SJSA1 (cell line): ENCODE results near the gene EIF4G2. TPM values are rescaled to one million over a fixed set of nuclear protein-coding genes. Genes with fewer than 3 reads are reported as not detected.

Experiments
- DNase-seq, 2 experiments: peaks; one replicate each; pipeline ENCODE4 v3.0.0-alpha.2; 2015 to 2020; ENCODE audit warnings: low spot score in 2 of 2, low read depth in 1 of 2
- H3K27ac ChIP-seq: fragments of 250-450 bp; sonication (Bioruptor Pico); 2 replicates; pipeline ENCODE4 v1.5.1; 2020; ENCODE audit warnings: mild to moderate bottlenecking, moderate library complexity
- H3K27me3 ChIP-seq: fragments of 250-450 bp; sonication (Bioruptor Pico); replicated peaks from 2 replicates; pipeline ENCODE4 v1.5.1; 2020; ENCODE audit warnings: mild to moderate bottlenecking, moderate library complexity
- H3K36me3 ChIP-seq: fragments of 250-450 bp; sonication (Bioruptor Pico); 2 replicates; pipeline ENCODE4 v1.5.1; 2020; ENCODE audit warnings: mild to moderate bottlenecking
- H3K4me1 ChIP-seq: fragments of 250-450 bp; sonication (Bioruptor Pico); replicated peaks from 2 replicates; pipeline ENCODE4 v1.6.1; 2021; ENCODE audit warnings: mild to moderate bottlenecking
- H3K4me3 ChIP-seq: fragments of 250-450 bp; sonication (Bioruptor Pico); 2 replicates; pipeline ENCODE4 v1.5.1; 2020; ENCODE audit warnings: mild to moderate bottlenecking
- H3K9me3 ChIP-seq: fragments of 250-450 bp; sonication (Bioruptor Pico); replicated peaks from 2 replicates; pipeline ENCODE4 v1.5.1; 2020; ENCODE audit warnings: mild to moderate bottlenecking
- total RNA-seq: library from RNA; depleted of rRNA; stranded (reverse); fragments of >200 nt; shearing (Covaris generic); gene quantifications from 2 replicates; pipeline ENCODE4 v1.2.3, GENCODE V29; 2014

Gene EIF4G2
- total RNA-seq, 1 experiment from 2014 or later, result 1,031 TPM

DNA sequence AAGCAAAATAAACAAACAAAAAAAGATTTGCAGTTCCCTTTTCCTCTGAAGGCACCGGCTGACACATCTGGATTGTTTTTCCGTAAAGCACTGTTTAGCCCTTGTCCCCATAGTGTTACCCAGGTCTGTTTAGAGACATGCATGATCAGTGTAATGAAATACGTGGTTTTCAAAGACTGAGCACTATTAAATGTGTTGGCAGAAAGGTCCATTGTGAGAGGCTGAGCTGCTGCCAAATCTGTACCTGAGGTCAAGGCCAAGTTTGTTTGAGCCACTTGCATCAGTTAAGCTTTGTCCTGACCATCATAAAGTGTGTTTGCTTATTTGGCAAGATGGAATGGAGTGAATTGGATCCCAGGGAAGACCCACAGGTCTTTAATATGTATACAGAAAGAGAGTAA lies 31.3 kb downstream of the EIF4G2 start:
- Histone ChIP-seq H3K4me1 (no peaks in the 10 kb centered on the region), H3K36me3 (peaks cover 70% of the 10 kb centered on the region), H3K27me3 (no peaks in the 10 kb centered on the region), H3K9me3 (no peaks in the 10 kb centered on the region), H3K4me3 (no peak overlapping the region), H3K27ac (no peak overlapping the region)
- DNase-seq, result no peak

DNA sequence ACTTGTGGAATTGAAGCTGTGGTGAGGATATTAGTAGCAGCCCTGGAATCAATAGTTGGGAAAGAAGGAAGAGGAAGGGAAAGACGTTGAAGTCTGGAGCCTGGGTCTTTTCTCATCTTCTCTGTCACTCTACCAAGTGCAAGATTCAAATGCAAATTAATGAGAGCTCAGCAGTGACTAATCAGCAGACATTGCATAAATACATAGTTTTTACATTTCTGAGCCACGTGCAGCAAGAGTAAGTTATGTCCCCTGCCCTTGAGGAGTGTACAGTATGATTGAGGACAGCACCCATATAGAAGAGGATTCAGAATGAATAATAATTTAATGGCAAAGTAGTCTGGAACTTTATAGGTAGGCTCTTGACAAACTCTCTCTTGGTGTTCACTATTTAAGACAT lies 33.9 kb downstream of the EIF4G2 start:
- DNase-seq, result no peak
- Histone ChIP-seq H3K4me3 (no peak overlapping the region), H3K36me3 (peaks cover 70% of the 10 kb centered on the region), H3K4me1 (no peaks in the 10 kb centered on the region), H3K27ac (no peak overlapping the region), H3K9me3 (no peaks in the 10 kb centered on the region), H3K27me3 (no peaks in the 10 kb centered on the region)

GRCh38 chr11:10771457-10771856 lies 37.3 kb downstream of the EIF4G2 start:
- Histone ChIP-seq H3K9me3 (no peaks in the 10 kb centered on the region), H3K27me3 (no peaks in the 10 kb centered on the region), H3K36me3 (peaks cover 42% of the 10 kb centered on the region), H3K4me1 (no peaks in the 10 kb centered on the region), H3K4me3 (no peak overlapping the region), H3K27ac (no peak overlapping the region)
- no peak for DNase-seq

GRCh38 chr11:10770626-10771254 lies 38.0 kb downstream of the EIF4G2 start:
- H3K36me3 ChIP-seq, result peaks cover 38% of the 10 kb centered on the region
- no peak overlapping the region for H3K27ac ChIP-seq
- H3K4me1 ChIP-seq, result no peaks in the 10 kb centered on the region
- H3K27me3 ChIP-seq, result no peaks in the 10 kb centered on the region
- no peak overlapping the region for H3K4me3 ChIP-seq
- DNase-seq, result peak; percentile 11 to 57
- no peaks in the 10 kb centered on the region for H3K9me3 ChIP-seq

GRCh38 chr11:10764412-10764811 lies 44.3 kb downstream of the EIF4G2 start:
- H3K27me3 ChIP-seq, result no peaks in the 10 kb centered on the region
- no peak for DNase-seq
- H3K36me3 ChIP-seq, result peaks cover 54% of the 10 kb centered on the region

DNA sequence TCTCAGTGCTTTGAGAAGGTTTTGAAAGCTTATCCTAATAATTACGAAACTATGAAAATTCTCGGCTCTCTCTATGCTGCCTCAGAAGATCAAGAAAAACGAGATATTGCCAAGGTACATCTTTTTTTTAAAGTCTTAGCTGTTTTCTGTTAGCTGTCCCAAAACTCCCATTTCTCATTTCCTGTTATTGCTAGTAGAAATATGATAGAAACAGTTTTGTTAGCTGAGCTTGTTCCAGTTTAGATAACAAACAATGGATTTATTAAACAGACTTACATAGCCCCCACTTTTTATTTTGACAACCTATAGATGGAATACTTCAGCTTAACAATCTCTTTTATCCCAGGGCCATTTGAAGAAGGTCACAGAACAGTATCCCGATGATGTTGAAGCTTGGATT lies 45.0 kb downstream of the EIF4G2 start:
- Histone ChIP-seq H3K27me3 (no peaks in the 10 kb centered on the region), H3K36me3 (peaks cover 61% of the 10 kb centered on the region), H3K27ac (no peak overlapping the region)

More at GRCh38 chr11:10764412-10764811, 44.3 kb downstream of the EIF4G2 start:
- no peak overlapping the region for H3K4me3 ChIP-seq
- H3K4me1 ChIP-seq, result no peaks in the 10 kb centered on the region
- H3K9me3 ChIP-seq, result no peaks in the 10 kb centered on the region
- H3K27ac ChIP-seq, result no peak overlapping the region

GRCh38 chr11:10762913-10763421 lies 45.8 kb downstream of the EIF4G2 start:
- Histone ChIP-seq H3K4me1 (no peaks in the 10 kb centered on the region), H3K9me3 (no peaks in the 10 kb centered on the region), H3K27me3 (no peaks in the 10 kb centered on the region), H3K36me3 (peaks cover 69% of the 10 kb centered on the region), H3K4me3 (no peak overlapping the region), H3K27ac (no peak overlapping the region)
- no peak for DNase-seq

More for the DNA sequence above, 45.0 kb downstream of the EIF4G2 start:
- DNase-seq, result no peak
- Histone ChIP-seq H3K4me1 (no peaks in the 10 kb centered on the region), H3K9me3 (no peaks in the 10 kb centered on the region), H3K4me3 (no peak overlapping the region)

GRCh38 chr11:10762185-10762584 lies 46.5 kb downstream of the EIF4G2 start:
- no peaks in the 10 kb centered on the region for H3K9me3 ChIP-seq
- DNase-seq, result no peak
- H3K27me3 ChIP-seq, result no peaks in the 10 kb centered on the region
- peaks cover 77% of the 10 kb centered on the region for H3K36me3 ChIP-seq
- H3K27ac ChIP-seq, result no peak overlapping the region
- no peaks in the 10 kb centered on the region for H3K4me1 ChIP-seq
- no peak overlapping the region for H3K4me3 ChIP-seq

GRCh38 chr11:10761085-10761698 lies 47.5 kb downstream of the EIF4G2 start:
- H3K27ac ChIP-seq, result no peak overlapping the region
- no peak for DNase-seq
- no peaks in the 10 kb centered on the region for H3K4me1 ChIP-seq
- H3K36me3 ChIP-seq, result peaks cover 86% of the 10 kb centered on the region
- no peak overlapping the region for H3K4me3 ChIP-seq
- H3K9me3 ChIP-seq, result no peaks in the 10 kb centered on the region
- H3K27me3 ChIP-seq, result no peaks in the 10 kb centered on the region

DNA sequence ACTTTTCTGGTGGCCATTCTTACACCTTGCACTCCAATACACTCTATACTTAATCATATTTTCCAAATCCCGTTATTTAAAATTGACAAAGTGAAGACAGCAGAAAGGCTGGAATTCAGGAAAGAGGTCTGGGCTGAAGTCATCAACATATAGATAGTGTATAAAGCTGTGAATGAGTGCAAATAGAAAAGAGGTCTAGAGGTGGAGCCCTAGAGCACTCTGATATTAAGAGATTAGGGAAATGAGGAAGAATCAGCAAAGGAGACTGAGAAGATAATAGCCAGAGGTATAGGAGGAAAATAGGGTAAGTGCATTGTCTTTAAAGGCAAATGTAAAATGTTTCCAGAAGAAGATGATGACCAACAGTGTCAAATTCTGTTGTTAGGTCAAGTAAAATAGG lies 49.8 kb downstream of the EIF4G2 start:
- no peaks in the 10 kb centered on the region for H3K4me1 ChIP-seq
- H3K36me3 ChIP-seq, result peaks cover 90% of the 10 kb centered on the region
- H3K27me3 ChIP-seq, result no peaks in the 10 kb centered on the region
- H3K27ac ChIP-seq, result no peak overlapping the region
- H3K4me3 ChIP-seq, result no peak overlapping the region
- H3K9me3 ChIP-seq, result no peaks in the 10 kb centered on the region
- no peak for DNase-seq

GRCh38 chr11:10752486-10752885 lies 56.2 kb downstream of the EIF4G2 start:
- no peak overlapping the region for H3K4me3 ChIP-seq
- H3K36me3 ChIP-seq, result peaks cover 48% of the 10 kb centered on the region
- no peaks in the 10 kb centered on the region for H3K9me3 ChIP-seq
- no peak for DNase-seq
- H3K27ac ChIP-seq, result no peak overlapping the region
- H3K4me1 ChIP-seq, result peaks cover 5% of the 10 kb centered on the region; the same call in 1 of the 2 replicates
- H3K27me3 ChIP-seq, result no peaks in the 10 kb centered on the region

- H3K9me3 ChIP-seq, result no peaks in the 10 kb centered on the region
- peaks cover 5% of the 10 kb centered on the region; the same call in 1 of the 2 replicates for H3K4me1 ChIP-seq
- H3K27ac ChIP-seq, result no peak overlapping the region
- peaks cover 44% of the 10 kb centered on the region for H3K36me3 ChIP-seq
- no peak for DNase-seq
- peak overlapping the region; percentile 67 for H3K4me3 ChIP-seq
- no peaks in the 10 kb centered on the region for H3K27me3 ChIP-seq
Measured at GRCh38 chr11:10752061-10752460, 56.7 kb downstream of the EIF4G2 start.

- H3K36me3 ChIP-seq, result peaks cover 39% of the 10 kb centered on the region
- no peak overlapping the region for H3K27ac ChIP-seq
- no peaks in the 10 kb centered on the region for H3K9me3 ChIP-seq
- peaks cover 5% of the 10 kb centered on the region; the same call in 1 of the 2 replicates for H3K4me1 ChIP-seq
- no peak for DNase-seq
- H3K4me3 ChIP-seq, result peak overlapping the region; percentile 67
- no peaks in the 10 kb centered on the region for H3K27me3 ChIP-seq
Measured at GRCh38 chr11:10751581-10751940, 57.2 kb downstream of the EIF4G2 start.

- H3K27me3 ChIP-seq, result no peaks in the 10 kb centered on the region
- peaks cover 5% of the 10 kb centered on the region; the same call in 1 of the 2 replicates for H3K4me1 ChIP-seq
- peak within 1 kb of the TSS; percentile 59 for H3K27ac ChIP-seq
- H3K4me3 ChIP-seq, result peak within 1 kb of the TSS; percentile 67
- H3K9me3 ChIP-seq, result no peaks in the 10 kb centered on the region
- peak; percentile 94 to 96 for DNase-seq
- H3K36me3 ChIP-seq, result peaks cover 33% of the 10 kb centered on the region
Measured at GRCh38 chr11:10750838-10751580, 57.7 kb downstream of the EIF4G2 start, which contains the start of gene CTR9. Gene CTR9 (plus strand): TSS chr11:10751246. CDS start chr11:10751413, 167 bp downstream.
